GM10266 (cell line): ENCODE data around the gene BBLN.
A peak's percentile ranks its signal among the peaks of the same experiment; 100 is the strongest.
"Not testable (repeated sequence)": the region's sequence is repeated elsewhere in the genome, so short reads cannot be mapped to it uniquely, and the experiment has no call there.

Experiments used
- DNase-seq: peaks from one replicate; pipeline ENCODE4 v3.0.0; 2012; ENCODE audit errors: extremely low spot score
- TF ChIP-seq, protein P1 (sequence below): IDR thresholded peaks from 2 replicates; pipeline ENCODE4 v1.5.1; 2012; ENCODE audit warnings: mild to moderate bottlenecking, low read depth; ENCODE audit not compliant: control insufficient read depth, insufficient read depth; ENCODE audit errors: missing control alignments

Gene BBLN

DNA sequence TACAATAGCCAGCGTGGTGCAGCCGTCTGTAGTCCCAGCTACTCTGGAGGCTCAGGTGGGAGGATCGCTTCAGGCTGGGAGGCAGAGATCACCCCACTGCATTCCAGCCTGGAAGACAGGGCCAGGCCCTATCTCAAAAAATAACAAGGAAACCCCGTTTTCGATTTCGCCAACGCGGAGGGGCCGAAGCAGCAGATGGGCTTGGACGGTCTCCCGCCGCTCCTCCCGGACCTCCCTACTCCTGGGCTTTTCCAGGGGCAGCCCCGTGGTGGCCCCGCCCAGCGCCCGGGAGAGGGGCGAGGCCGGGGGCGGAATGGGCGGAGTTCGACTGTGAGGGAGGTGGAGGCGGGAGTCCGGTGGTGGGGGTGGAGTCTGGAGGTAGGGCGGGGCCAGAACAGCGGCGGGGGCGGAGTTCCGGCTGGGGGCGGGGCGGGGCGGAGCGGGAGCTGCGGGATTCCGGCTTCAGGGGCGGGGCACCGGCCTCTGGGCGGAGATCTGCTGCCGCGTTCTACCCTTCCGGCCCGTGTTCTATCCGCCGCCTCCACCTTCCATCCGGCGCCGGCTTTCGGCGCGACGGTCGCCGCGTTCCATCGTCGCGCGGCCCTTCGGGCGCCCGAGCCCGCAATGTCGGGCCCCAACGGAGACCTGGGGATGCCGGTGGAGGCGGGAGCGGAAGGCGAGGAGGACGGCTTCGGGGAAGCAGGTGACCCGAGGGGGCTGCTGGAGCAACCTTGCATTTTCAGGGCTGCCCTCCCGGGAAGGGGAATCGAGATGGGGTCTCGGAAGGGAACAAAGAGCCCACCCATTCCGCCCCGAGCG lies at the start of gene BBLN:
BBLN (plus strand) TSS at position 482 of the 819 bp plus-strand sequence; CDS start at position 625, 143 bp downstream.
- TF ChIP-seq, protein P1, sequence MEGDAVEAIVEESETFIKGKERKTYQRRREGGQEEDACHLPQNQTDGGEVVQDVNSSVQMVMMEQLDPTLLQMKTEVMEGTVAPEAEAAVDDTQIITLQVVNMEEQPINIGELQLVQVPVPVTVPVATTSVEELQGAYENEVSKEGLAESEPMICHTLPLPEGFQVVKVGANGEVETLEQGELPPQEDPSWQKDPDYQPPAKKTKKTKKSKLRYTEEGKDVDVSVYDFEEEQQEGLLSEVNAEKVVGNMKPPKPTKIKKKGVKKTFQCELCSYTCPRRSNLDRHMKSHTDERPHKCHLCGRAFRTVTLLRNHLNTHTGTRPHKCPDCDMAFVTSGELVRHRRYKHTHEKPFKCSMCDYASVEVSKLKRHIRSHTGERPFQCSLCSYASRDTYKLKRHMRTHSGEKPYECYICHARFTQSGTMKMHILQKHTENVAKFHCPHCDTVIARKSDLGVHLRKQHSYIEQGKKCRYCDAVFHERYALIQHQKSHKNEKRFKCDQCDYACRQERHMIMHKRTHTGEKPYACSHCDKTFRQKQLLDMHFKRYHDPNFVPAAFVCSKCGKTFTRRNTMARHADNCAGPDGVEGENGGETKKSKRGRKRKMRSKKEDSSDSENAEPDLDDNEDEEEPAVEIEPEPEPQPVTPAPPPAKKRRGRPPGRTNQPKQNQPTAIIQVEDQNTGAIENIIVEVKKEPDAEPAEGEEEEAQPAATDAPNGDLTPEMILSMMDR, result no peak

DNA sequence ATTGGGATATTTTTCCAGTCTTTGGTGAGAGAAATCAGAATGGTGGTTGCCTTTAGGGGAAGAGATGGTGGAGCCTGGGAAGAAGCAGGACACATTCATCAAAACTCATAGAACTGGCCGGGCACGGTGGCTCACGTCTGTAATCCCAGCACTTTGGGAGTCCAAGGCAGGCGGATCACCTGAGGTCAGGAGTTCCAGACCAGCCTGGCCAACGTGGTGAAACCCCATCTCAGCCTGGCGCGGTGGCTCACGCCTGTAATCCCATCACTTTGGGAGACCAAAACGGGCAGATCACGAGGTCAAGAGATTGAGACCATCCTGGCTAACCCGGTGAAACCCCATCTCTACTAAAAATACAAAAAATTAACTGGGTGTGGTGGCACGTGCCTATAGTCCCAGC lies 48.3 kb upstream of the BBLN start:
- DNase-seq, result not testable (repeated sequence)

More for the DNA sequence above, at the start of gene BBLN:
- peak; percentile 99 for DNase-seq

GRCh38 chr9:128113526-128114325 lies 46.3 kb upstream of the BBLN start:
- TF ChIP-seq, protein P1, result no peak
- DNase-seq, result no peak

- no peak for DNase-seq
- TF ChIP-seq, protein P1, result no peak
These were observed 45.5 kb upstream of the BBLN start for GRCh38 chr9:128114326-128115186.

DNA sequence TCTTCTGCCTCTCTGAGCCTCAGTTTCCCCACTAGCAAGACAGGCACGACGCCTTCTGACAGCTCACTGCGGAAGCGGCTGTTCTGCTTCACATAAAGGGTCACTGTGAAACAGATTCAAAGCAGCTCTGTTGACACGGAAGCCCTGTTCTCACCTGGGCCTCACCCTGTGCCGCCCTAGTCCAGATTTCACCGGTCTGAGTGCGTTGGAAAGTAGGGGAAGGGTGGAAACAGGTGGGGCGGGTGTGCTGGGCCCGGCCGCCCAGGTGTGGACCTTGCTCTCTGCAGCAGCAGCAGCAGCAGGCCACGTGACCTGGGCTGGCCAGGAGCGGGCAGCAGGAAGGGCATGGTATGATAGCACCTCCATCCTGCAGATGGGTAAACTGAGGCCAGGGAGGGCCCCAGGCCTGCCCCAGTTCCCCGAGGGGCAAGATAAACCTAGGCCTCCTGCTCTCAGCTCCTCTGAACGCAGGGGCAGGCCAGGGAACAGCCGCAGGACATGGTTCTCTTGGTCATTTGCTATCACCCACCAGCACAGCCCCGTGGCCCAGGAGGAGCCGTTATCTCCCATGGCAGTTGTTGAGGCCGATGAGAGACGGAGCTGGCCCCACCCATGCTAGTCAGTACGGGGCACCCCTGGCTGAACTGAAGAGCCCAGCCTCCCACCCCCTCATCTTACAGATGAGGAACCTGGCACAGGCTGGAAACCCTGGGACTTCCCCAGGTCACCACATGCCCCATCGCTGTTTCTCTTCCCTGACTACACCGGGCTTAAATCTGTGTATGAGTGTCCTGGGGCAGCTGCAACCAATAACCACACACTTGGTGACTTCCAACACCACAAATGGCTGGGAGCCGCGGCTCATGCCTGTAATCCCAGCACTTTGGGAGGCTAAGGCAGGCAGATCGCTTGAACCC lies 44.6 kb upstream of the BBLN start:
- DNase-seq, result peak; percentile 75
- TF ChIP-seq, protein P1, result no peak

DNA sequence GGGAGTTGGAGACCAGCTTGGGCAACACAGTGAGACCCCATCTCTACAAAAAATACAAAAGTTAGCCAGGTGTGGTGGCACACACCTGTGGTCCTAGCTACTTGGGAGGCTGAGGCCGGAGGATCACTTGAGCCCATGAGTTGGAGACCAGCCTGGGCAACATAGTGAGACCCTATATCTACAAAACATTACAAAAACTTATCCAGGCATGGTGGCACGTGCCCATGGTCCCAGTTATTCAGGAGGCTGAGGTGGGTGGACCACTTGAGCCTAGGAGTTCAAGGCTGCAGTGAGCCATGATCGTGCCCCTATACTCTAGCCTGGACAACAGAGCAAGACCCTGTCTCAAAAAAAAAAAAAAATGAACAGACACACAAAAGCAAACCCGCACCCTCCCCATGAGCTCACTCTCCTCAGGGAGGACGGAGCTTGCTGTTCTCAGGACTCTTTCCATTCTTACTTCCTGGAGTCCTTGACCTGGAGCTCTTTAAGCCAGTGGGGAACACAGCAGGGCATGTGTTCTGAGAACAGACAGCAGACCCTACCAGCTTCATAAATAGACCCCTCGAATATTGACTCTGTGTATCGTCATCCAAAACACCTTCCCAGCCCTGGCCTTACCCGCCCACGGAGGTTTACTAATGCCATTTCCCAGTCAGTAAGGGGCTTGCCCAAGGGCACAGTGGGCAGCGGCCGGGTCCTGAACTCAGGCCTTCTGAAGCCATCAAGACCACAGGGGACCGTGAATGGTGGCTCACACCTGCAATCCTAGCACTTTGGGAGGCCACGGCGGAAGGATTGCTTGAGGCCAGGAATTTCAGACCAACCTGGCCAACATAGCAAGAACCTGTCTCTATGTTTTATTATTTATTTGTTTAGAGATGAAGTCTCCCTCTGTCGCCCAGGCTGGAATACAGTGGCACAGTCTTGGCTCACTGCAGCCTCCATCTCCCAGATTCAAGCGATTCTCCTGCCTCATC lies 43.7 kb upstream of the BBLN start:
- no peak for DNase-seq
- TF ChIP-seq, protein P1, result no peak
